Uterus (tissue), 4 donors: Measurements from ENCODE around the gene PDE6D. TPM values are rescaled to one million over a fixed set of nuclear protein-coding genes. Genes with fewer than 3 reads are reported as not detected.
A peak's percentile ranks its signal among the peaks of the same experiment; 100 is the strongest.
"Not testable (repeated sequence)": the region's sequence is repeated elsewhere in the genome, so short reads cannot be mapped to it uniquely, and the experiment has no call there.

Experiments
- DNase-seq, 2 donors: peaks; one replicate each; pipeline ENCODE4 v3.0.0-alpha.2; 2019 to 2020
- H3K27ac ChIP-seq, 2 donors: fragments of 200-600 bp; sonication (generic); 1 replicate in 1 of 2; 2 replicates in 1 of 2; pipeline ENCODE4 v1.5.1; 2016 to 2018
- H3K27me3 ChIP-seq, 2 donors: fragments of 200-600 bp; sonication (generic); one replicate each; pipeline ENCODE4 v1.5.1; 2018 to 2019; ENCODE audit warnings: control low read depth in 1 of 2
- H3K36me3 ChIP-seq, 2 donors: fragments of 200-600 bp; sonication (generic); one replicate each; pipeline ENCODE4 v1.5.1; 2019; ENCODE audit warnings: control low read depth in 1 of 2
- H3K4me1 ChIP-seq, 2 donors: fragments of 200-600 bp; sonication (generic); one replicate each; pipeline ENCODE4 v1.5.1; 2018 to 2019; ENCODE audit warnings: control low read depth in 1 of 2
- H3K4me3 ChIP-seq, 2 donors: fragments of 200-600 bp; sonication (generic); 1 replicate in 1 of 2; 2 replicates in 1 of 2; pipeline ENCODE4 v1.5.1; 2018 to 2019; ENCODE audit warnings: mild to moderate bottlenecking in 1 of 2
- H3K9me3 ChIP-seq, 2 donors: fragments of 200-600 bp; sonication (generic); one replicate each; pipeline ENCODE4 v1.5.1; 2019; ENCODE audit warnings: control low read depth in 1 of 2
- POLR2A ChIP-seq, 2 donors: fragments of 450-650 bp; IDR thresholded peaks; one replicate each; pipeline ENCODE4 v1.6.1; 2016; ENCODE audit warnings: antibody characterized with exemption in 2 of 2, mild to moderate bottlenecking in 1 of 2, moderate library complexity in 1 of 2
- intact Hi-C: fragments of 100-400 bp; cut with DNase I; formaldehyde crosslinking; loops from one replicate; pipeline ENCODE4 v1.15.1; 2023; ENCODE audit warnings: low total_unique reads
- total RNA-seq, 4 donors: library from RNA; depleted of rRNA in 3 of 4; stranded (reverse); fragments of >200 nt in 3 of 4; gene quantifications; one replicate each; pipeline versions ENCODE4 v1.1.0 to v1.2.4, GENCODE V29; 2014 to 2023
- TF ChIP-seq, protein P1 (sequence below), 4 experiments: fragments of 200-600 bp in 2 of 4; fragments of 450-650 bp in 2 of 4; sonication (generic) in 2 of 4; IDR thresholded peaks; one replicate each; pipeline ENCODE4 v1.5.1; 2016 to 2019; ENCODE audit warnings: antibody characterized with exemption in 4 of 4, mild to moderate bottlenecking in 2 of 4, moderate library complexity in 1 of 4
- donor health status: DM: yes; HTN: yes; CAD: no.

Gene PDE6D
- total RNA-seq, 4 donors from 2014 or later, result 23.5 to 140 (median 43.6) TPM

DNA sequence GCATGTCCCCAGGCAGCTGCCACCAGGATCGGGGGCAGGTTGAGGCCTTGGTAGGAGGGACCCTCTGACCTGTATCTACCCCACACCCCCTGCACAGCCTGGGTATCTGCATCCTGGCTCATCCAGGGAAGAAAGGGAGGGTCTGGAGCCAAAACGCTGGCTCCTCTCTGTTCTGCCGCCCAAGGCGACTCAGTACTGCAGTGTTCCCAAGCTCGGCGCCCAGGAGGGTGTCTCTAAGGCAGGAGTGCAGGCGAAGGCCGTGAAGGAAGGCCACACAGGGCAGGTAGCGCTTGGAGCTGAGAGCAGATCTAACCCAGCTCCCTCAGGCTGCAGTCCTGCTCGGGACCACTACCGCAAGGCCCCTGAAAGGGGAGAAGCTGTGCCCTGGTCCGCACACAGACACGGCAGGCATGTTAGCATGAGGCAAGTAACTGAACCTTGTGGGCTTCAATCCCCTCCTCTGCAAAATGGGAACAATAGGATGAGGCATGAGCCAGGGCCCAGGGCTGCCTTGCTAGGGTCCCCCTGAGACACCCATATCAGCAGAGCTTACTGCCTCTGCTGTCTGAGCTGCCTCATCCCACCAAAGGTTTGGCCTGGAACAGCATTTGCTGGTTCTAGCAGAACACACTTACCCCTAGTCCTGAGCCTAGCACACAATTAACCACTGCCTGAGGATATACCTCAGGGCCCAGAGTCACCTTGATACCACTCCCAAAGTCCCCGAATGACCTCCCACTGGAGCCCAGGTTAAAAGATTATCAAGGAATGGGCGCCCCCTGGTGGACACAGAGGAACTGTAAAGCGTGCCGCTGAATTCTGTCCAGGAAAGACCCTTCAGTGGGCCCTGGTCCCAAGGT lies 66.2 kb downstream of the PDE6D start:
- peak; percentile 69 to 80 for DNase-seq
- H3K27ac ChIP-seq, result peak overlapping the region in 1 of 2 donors; percentile 29
- no peaks in the 10 kb centered on the region for H3K36me3 ChIP-seq
- H3K4me1 ChIP-seq, result peaks cover 0 to 13% of the 10 kb centered on the region in 2 donors
- H3K27me3 ChIP-seq, result no peaks in the 10 kb centered on the region
- no peaks in the 10 kb centered on the region for H3K9me3 ChIP-seq
- H3K4me3 ChIP-seq, result no peak overlapping the region
- intact Hi-C loops, result no loop called here
- TF ChIP-seq, protein P1, sequence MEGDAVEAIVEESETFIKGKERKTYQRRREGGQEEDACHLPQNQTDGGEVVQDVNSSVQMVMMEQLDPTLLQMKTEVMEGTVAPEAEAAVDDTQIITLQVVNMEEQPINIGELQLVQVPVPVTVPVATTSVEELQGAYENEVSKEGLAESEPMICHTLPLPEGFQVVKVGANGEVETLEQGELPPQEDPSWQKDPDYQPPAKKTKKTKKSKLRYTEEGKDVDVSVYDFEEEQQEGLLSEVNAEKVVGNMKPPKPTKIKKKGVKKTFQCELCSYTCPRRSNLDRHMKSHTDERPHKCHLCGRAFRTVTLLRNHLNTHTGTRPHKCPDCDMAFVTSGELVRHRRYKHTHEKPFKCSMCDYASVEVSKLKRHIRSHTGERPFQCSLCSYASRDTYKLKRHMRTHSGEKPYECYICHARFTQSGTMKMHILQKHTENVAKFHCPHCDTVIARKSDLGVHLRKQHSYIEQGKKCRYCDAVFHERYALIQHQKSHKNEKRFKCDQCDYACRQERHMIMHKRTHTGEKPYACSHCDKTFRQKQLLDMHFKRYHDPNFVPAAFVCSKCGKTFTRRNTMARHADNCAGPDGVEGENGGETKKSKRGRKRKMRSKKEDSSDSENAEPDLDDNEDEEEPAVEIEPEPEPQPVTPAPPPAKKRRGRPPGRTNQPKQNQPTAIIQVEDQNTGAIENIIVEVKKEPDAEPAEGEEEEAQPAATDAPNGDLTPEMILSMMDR (IDR thresholded peaks at IDR 0.05), result peak; percentile 88 to 89 (median 88)
- TF ChIP-seq POLR2A (IDR thresholded peaks at IDR 0.05), result no peak

DNA sequence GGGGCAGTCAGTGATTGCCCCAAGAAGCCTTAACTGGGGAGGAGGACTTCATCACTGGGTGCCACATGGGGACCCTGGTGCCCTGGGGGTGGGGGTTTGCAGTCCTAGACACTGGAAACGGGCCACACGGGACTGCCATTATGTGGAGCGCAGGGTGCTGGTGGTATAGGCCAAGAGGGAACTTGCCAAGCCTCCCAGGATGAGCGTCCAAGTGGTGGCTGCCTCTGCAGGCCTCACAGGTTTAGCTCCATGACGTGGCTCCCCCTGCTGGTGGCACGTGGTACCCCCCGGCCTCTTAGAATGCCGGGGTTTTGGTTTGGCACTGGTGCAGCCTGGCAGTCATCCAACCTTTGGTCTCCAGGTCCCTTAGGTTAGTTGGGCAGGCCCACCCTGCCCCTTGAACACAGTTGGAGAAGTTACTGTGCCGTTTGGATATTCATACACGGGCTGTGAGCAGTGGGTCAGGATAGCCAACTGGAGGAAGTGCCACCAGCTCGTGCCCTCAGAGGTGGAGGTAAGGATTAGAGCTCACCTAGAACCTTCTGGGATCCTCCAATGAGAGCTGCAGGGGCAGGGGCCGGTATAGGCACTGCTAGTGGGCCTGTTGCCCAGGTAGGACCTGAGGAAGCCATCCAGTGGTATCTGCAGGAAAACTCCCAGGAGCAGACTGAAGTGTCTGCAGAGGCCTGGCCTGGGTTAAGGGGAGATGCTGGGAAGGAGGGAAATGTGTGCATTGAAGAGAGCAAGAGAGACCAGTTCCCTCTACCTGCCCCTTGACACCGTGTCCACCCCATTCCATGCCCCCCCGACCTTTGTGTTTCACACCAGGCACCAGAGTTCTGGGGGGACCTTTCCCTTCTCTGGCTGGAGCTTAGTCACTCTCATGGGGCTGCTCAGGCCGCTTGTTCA lies 67.1 kb downstream of the PDE6D start:
- TF ChIP-seq, protein P1 (IDR thresholded peaks at IDR 0.05), result peak; percentile 88 to 93 (median 90)
- TF ChIP-seq POLR2A (IDR thresholded peaks at IDR 0.05), result peak in 1 of 2 donors; percentile 20
- Histone ChIP-seq H3K27ac (peak overlapping the region; percentile 29 to 99), H3K27me3 (no peaks in the 10 kb centered on the region), H3K9me3 (no peaks in the 10 kb centered on the region), H3K4me1 (peaks cover 0 to 13% of the 10 kb centered on the region in 2 donors), H3K36me3 (no peaks in the 10 kb centered on the region), H3K4me3 (no peak overlapping the region)
- peak; percentile 80 to 86 for DNase-seq
- intact Hi-C loops, result no loop called here

DNA sequence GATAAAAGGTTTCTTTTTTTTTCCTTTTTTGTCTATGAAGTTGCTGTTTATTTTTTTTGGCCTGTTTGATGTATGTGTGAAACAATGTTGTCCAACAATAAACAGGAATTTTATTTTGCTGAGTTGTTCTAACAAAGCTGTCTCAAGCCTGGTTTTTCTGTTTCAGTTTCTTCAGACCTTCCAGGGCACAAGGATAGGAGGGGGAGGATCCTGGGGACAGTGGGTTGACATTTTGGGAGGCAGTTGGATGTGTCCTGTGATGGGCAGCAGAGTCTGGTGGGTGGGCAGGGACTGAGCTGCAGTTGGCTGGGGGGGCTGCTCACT lies 67.7 kb downstream of the PDE6D start:
- DNase-seq, intact Hi-C loops, H3K4me3 ChIP-seq, H3K9me3 ChIP-seq, H3K36me3 ChIP-seq, H3K27me3 ChIP-seq: not testable (repeated sequence)
- Histone ChIP-seq H3K27ac (peak overlapping the region; percentile 29 to 99), H3K4me1 (peaks cover 0 to 13% of the 10 kb centered on the region in 2 donors)

DNA sequence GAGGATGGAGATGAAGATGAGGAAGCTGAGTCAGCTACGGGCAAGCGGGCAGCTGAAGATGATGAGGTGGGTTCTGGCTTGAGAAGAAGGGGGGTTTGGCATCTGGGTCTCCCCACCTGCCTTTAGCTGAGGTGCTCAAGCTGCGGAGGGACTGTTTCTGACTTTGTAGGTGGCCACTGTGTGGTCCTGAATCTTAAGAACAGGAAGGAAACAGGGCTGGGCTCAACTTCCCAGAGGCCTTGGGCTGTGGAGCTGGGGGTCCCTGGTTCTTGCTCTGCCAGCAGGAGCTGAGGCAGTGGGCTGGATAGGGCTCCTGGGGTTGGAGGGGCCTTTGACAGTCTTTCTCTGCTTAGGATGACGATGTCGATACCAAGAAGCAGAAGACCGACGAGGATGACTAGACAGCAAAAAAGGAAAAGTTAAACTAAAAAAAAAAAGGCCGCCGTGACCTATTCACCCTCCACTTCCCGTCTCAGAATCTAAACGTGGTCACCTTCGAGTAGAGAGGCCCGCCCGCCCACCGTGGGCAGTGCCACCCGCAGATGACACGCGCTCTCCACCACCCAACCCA lies 68.5 kb downstream of the PDE6D start:
- H3K9me3 ChIP-seq, H3K36me3 ChIP-seq, DNase-seq, H3K27me3 ChIP-seq, H3K4me3 ChIP-seq, intact Hi-C loops: not testable (repeated sequence)
- peak overlapping the region; percentile 99 to 100 for H3K27ac ChIP-seq
- peaks cover 0 to 13% of the 10 kb centered on the region in 2 donors for H3K4me1 ChIP-seq

DNA sequence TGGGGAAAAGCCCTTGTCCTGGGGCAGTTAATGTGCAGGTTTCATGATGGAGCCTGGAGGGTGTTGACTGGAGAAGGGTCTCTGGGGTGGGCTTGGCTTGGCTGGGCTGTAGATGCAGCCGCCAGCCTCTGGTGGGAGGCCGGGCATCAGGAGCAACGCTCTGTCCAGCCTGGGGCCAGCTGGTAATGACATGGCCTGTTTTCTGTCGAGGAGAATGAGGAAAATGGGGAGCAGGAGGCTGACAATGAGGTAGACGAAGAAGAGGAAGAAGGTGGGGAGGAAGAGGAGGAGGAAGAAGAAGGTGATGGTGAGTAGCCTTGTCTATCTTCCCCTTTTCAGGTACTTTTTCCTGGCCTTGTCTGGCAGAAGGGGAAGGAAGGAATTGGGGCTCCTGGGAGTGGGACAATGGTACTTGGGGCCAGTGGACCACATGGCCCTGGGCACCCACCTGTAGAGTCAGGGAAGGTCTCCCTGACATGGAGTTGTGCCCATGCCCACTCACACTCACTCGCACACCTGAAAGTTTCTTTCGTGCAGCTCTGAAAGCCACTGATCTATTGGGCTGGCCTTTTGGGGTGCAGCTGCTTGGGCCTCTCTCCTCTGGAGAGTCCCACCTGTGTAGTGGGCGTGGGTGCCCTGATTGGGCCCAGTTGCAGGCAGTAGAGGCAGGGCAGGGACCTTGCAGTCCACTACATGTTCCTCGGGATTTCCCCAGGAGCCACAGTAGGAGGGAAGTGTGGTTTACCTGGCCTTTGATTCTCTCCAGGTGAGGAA lies 69.2 kb downstream of the PDE6D start:
- Histone ChIP-seq H3K27ac (peak overlapping the region; percentile 99 to 100), H3K4me3 (peak overlapping the region; percentile 83 to 94), H3K4me1 (peaks cover 0 to 13% of the 10 kb centered on the region in 2 donors), H3K9me3 (no peaks in the 10 kb centered on the region), H3K27me3 (no peaks in the 10 kb centered on the region), H3K36me3 (no peaks in the 10 kb centered on the region)
- intact Hi-C loops, result loop anchor here (2.0 kb wide), 1 partner anchor 99 kb away; no protein-coding TSS in a partner anchor
- DNase-seq, result no peak
- TF ChIP-seq, protein P1 (IDR thresholded peaks at IDR 0.05), result peak in 1 of 4 experiments; percentile 4
- TF ChIP-seq POLR2A (IDR thresholded peaks at IDR 0.05), result no peak
